ENCODE results near the gene THAP5. TPM values are rescaled to one million over a fixed set of nuclear protein-coding genes. Genes with fewer than 3 reads are reported as not detected.

The THAP5 gene
- total RNA-seq, 1 donor from 2014 or later = 21.1 TPM

GRCh38 chr7:108581655-108582491, 12.4 kb upstream of the THAP5 start:
- DNase-seq (ENCODE audit: low read depth) = no peak
- FAIRE-seq = no peak
- H3K4me3 ChIP-seq (ENCODE audit: low read depth, low read length) = no peak overlapping the region
- TF ChIP-seq, protein P1, sequence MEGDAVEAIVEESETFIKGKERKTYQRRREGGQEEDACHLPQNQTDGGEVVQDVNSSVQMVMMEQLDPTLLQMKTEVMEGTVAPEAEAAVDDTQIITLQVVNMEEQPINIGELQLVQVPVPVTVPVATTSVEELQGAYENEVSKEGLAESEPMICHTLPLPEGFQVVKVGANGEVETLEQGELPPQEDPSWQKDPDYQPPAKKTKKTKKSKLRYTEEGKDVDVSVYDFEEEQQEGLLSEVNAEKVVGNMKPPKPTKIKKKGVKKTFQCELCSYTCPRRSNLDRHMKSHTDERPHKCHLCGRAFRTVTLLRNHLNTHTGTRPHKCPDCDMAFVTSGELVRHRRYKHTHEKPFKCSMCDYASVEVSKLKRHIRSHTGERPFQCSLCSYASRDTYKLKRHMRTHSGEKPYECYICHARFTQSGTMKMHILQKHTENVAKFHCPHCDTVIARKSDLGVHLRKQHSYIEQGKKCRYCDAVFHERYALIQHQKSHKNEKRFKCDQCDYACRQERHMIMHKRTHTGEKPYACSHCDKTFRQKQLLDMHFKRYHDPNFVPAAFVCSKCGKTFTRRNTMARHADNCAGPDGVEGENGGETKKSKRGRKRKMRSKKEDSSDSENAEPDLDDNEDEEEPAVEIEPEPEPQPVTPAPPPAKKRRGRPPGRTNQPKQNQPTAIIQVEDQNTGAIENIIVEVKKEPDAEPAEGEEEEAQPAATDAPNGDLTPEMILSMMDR (IDR thresholded peaks at IDR 0.05; ENCODE audit: insufficient read depth, low read length, severe bottlenecking) = no peak
- no peaks in the 10 kb centered on the region for H3K27me3 ChIP-seq (ENCODE audit: control insufficient read depth, insufficient read depth, low read length)
- H3K36me3 ChIP-seq (ENCODE audit: control insufficient read depth, insufficient read depth, low read length) = no peaks in the 10 kb centered on the region

GRCh38 chr7:108580298-108580697, 10.8 kb upstream of the THAP5 start:
- Histone ChIP-seq H3K4me3 (ENCODE audit: low read depth, low read length) (no peak overlapping the region), H3K27me3 (ENCODE audit: control insufficient read depth, insufficient read depth, low read length) (no peaks in the 10 kb centered on the region), H3K36me3 (ENCODE audit: control insufficient read depth, insufficient read depth, low read length) (no peaks in the 10 kb centered on the region)
- FAIRE-seq = no peak
- TF ChIP-seq, protein P1 (IDR thresholded peaks at IDR 0.05; ENCODE audit: insufficient read depth, low read length, severe bottlenecking) = no peak
- DNase-seq (ENCODE audit: low read depth) = no peak

DNA sequence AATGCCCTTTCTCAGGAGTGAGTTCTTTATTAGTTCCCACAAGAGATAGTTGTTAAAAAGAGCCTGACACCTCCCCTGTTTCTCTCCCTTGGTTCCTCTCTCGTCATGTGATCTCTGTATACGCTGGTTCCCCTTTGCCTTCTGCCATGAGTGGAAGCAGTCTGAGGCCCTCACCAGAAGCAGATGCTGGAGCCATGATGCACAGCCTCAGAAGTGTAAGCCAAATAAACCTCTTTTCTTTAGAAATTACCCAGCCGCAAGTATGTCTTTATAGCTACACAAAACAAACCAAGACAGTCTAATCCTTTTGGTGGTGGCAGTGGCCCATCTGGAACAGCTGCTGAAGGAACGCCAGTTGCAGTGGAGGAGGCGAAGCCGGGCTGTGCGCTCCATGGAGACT, 9.4 kb upstream of the THAP5 start:
- Histone ChIP-seq H3K4me3 (ENCODE audit: low read depth, low read length) (no peak overlapping the region), H3K27me3 (ENCODE audit: control insufficient read depth, insufficient read depth, low read length) (no peaks in the 10 kb centered on the region), H3K36me3 (ENCODE audit: control insufficient read depth, insufficient read depth, low read length) (no peaks in the 10 kb centered on the region)
- no peak for DNase-seq (ENCODE audit: low read depth)
- no peak for FAIRE-seq
- TF ChIP-seq, protein P1 (IDR thresholded peaks at IDR 0.05; ENCODE audit: insufficient read depth, low read length, severe bottlenecking) = no peak

GRCh38 chr7:108576116-108576515, 6.6 kb upstream of the THAP5 start:
- TF ChIP-seq, protein P1 (IDR thresholded peaks at IDR 0.05; ENCODE audit: insufficient read depth, low read length, severe bottlenecking) = no peak
- Histone ChIP-seq H3K36me3 (ENCODE audit: control insufficient read depth, insufficient read depth, low read length) (no peaks in the 10 kb centered on the region), H3K27me3 (ENCODE audit: control insufficient read depth, insufficient read depth, low read length) (no peaks in the 10 kb centered on the region), H3K4me3 (ENCODE audit: low read depth, low read length) (no peak overlapping the region)
- DNase-seq (ENCODE audit: low read depth) = no peak
- no peak for FAIRE-seq

DNA sequence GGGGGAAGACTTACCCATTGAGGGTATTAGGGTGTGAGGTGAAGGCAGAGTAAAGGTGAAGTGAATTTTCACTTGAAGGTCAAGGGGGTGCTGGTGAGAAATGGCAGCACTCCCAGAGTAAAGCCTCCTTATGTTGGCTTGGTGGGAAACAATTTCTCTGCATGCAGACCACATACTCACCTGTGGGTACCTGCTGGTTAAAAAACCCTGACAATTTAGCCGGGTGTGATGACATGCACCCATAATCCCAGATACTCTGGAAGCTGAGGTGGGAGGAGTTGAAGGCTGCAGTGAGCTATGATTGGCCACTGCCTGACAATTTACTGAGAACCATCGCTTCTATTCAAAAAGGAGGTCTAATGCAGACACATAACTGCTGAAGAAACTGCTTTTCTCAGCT, 5.7 kb upstream of the THAP5 start:
- DNase-seq (ENCODE audit: low read depth) = no peak
- Histone ChIP-seq H3K27me3 (ENCODE audit: control insufficient read depth, insufficient read depth, low read length) (no peaks in the 10 kb centered on the region), H3K4me3 (ENCODE audit: low read depth, low read length) (no peak overlapping the region), H3K36me3 (ENCODE audit: control insufficient read depth, insufficient read depth, low read length) (no peaks in the 10 kb centered on the region)
- TF ChIP-seq, protein P1 (IDR thresholded peaks at IDR 0.05; ENCODE audit: insufficient read depth, low read length, severe bottlenecking) = no peak
- FAIRE-seq = no peak

DNA sequence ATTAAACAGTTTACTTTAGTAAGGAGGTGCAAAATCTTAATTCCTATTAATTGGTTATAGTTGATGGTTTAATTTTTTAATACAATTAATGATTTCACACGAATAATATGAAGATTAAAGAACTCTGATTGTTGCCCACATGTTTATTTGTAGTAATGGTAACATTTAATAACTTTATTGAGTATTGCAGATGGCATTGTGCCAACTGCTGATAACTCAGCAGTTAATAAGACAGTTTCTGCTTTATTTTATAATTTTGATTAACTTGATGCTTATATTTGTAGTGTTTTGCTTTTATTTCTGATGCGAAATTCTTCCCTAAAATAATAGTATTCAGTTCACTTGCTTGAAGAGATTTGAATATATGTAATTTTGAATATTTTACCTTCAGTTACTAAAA, 3.0 kb upstream of the THAP5 start:
- DNase-seq (ENCODE audit: low read depth) (no peak), FAIRE-seq (no peak)
- TF ChIP-seq, protein P1 (IDR thresholded peaks at IDR 0.05; ENCODE audit: insufficient read depth, low read length, severe bottlenecking) = no peak
- no peak overlapping the region for H3K4me3 ChIP-seq (ENCODE audit: low read depth, low read length)
- H3K27me3 ChIP-seq (ENCODE audit: control insufficient read depth, insufficient read depth, low read length) = no peaks in the 10 kb centered on the region
- no peaks in the 10 kb centered on the region for H3K36me3 ChIP-seq (ENCODE audit: control insufficient read depth, insufficient read depth, low read length)
